ENCODE results near the gene TAS2R3. TPM values are rescaled to one million over a fixed set of nuclear protein-coding genes. Genes with fewer than 3 reads are reported as not detected.
"Not testable (repeated sequence)": the region's sequence is repeated elsewhere in the genome, so short reads cannot be mapped to it uniquely, and the experiment has no call there.

TAS2R3 gene, protein sequence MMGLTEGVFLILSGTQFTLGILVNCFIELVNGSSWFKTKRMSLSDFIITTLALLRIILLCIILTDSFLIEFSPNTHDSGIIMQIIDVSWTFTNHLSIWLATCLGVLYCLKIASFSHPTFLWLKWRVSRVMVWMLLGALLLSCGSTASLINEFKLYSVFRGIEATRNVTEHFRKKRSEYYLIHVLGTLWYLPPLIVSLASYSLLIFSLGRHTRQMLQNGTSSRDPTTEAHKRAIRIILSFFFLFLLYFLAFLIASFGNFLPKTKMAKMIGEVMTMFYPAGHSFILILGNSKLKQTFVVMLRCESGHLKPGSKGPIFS
- 1 to 10 TPM in 4 of 5 donors, under 1 TPM in 1; 0.24 to 2.5 (median 2.0) TPM for polyA plus RNA-seq (ENCODE audit: insufficient read depth in 1 of 5, insufficient read length in 5 of 5, low replicate concordance in 1 of 5)
- long read RNA-seq, donor 1, partial matches to known transcripts, result 0 of 1 reads
- long read RNA-seq, donor 1, other reads (novel, unspliced or antisense), result 0 of 1 reads
- long read RNA-seq, donor 2, result 0 reads
- long read RNA-seq, donor 3, result 0 reads
- long read RNA-seq, donor 4, result 0 reads
- long read RNA-seq, donor 5, result 0 reads
- long read RNA-seq, donor 6, result 0 reads
- long read RNA-seq, donor 7, result 0 reads
- long read RNA-seq, donor 8, result 0 reads

DNA sequence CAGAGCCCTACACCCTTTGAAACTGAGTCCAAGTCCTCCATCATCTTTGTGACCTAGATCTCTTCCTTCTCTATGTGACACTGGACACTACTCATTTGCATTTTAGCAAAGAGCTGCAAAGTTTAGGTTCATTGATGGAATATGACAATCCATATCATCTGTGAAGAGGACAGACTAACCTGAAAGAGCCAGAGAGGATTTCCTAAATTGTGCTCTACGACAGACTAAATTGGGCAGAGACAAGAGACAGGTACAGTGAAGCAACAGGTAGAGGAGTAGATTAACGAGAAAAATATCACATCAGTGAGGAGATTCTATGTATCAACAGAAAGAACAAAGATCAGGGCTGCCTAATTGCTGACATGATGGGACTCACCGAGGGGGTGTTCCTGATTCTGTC is at the start of gene TAS2R3:
Gene TAS2R3 (plus strand): TSS at position 301 of the 400 bp plus-strand sequence. CDS start 62 bp downstream, at position 363.
- DNase-seq, result no peak

GRCh38 chr7:141714571-141714970 is 49.3 kb upstream of the TAS2R3 start:
- DNase-seq, result no peak

GRCh38 chr7:141715018-141715417 is 48.9 kb upstream of the TAS2R3 start:
- DNase-seq, result no peak

GRCh38 chr7:141715794-141716689 is 47.9 kb upstream of the TAS2R3 start:
- no peak for DNase-seq

DNA sequence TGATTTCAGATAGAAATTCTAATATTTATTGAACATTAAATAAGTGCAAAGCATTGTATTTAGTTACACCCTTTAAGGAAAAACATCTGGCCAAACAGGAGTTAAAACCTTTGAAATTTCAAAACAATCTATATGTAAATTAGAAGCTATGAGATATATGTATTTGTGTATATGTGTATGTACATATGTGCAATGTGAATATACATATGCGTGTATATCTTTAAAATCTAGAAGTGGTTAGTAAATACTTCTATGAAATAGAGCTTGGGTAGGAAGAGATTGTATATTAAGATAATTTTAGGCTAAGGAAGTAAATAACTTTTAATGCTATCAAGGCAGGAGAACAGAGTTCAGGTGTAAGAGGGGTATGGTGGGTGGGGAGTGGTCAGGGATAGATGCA is 46.4 kb upstream of the TAS2R3 start:
- no peak for DNase-seq

GRCh38 chr7:141722529-141722928 is 41.4 kb upstream of the TAS2R3 start:
- DNase-seq, result no peak

GRCh38 chr7:141729020-141729419 is 34.9 kb upstream of the TAS2R3 start:
- DNase-seq, result no peak

DNA sequence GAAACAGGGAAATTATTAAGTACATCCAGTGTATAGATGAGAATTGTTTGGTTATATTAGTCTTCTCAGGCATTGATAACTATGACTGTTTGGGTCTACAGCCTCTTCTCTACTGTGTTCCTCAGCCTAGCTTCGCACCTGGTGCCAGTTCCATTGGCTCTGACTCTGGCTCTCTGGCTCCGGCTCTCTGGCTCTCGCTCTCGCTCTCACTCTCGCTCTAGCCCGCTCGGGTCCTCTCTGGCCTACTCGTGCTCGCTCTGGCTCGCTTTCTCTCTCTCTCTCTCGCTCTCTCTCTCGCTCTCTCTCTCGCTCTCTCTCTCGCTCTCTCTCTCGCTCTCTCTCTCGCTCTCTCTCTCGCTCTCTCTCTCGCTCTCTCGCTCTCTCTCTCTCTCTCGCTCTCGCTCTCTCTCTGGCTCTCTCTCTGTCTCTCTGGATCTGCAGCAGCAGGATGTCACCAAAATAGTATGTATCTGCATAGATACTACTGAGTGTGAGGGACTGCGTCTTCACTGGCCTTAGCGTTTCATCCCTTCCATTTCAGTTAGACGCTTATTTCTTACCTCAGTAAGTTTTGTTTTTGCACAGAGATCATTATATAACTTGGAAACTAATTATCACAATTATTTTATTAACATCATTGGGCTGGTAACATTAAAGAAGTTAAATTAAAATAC is 32.3 kb upstream of the TAS2R3 start:
- DNase-seq, result no peak

DNA sequence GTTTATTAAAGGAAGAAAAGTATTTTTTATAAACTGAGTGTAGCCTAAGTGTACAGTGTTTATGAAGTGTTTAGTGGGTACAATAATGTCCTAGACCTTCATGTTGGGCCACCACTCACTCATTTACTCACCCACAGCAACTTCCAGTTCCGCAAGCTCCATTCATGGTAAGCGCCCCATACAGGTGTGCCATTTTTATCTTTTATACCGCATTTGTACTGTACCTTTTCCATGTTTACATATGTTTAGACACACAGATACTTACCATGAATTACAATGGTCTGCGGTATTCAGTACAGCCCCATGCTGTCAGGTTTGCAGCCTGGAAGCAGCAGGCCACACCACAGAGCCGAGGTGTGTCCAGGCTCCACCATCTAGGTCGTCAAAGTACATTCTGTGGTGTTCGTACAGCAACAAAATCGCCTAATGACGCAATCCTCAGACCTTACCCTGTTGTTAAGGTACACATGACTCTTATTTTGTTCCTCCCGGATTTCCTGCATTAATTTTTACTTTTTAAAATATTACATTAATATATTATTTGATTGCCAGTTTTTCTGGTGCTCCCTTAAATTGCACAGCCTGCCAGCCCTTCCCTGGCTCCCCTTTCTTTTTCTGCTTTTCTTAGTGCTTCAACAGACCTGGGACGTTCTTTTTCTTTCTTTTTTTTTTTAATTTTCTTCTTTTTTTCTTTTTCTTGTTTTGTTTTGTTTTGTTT is 26.6 kb upstream of the TAS2R3 start:
- no peak for DNase-seq

DNA sequence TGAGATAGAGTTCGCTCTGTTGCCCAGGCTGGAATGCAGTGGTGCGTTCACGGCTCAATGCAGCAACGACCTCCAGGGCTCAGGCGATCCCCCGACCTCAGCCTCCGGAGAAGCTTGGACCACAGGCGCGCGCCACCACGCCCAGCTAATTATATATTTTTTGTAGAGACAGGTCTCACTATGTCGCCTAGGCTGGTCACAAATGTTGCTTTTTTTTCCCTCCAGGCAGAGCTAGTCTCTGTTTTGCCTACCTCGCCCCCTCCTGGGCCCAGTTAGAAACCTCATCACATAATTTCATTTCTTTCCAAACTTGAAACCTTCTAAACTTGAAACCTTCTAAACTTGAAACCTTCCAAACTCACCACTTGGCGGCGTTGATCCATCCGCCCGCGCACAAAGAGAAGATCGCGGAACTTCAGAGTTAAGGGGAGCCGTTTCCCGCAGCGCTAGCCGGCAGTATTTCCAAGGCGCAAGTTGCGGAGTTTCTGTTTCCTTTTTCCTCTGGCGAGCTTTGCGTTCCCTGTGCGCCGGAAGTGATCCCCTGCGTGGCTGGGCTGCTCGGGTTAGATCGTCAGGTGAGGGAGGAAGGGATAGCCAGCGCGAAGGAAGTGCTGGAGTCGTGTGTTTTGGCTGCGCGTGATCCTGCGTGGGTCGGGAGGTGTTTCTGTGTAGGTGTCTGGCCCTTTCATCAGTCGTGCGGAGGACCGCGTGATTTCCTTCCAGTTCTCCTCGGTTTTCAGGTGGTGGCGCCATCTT is 25.9 kb upstream of the TAS2R3 start, which contains the start of gene SSBP1:
Gene SSBP1 (plus strand): TSS at position 523 of the 756 bp plus-strand sequence. CDS start 809 bp downstream, outside the sequence.
- peak; percentile 92 to 96 for DNase-seq

- DNase-seq, result no peak
Observed at GRCh38 chr7:141738592-141739013, 25.3 kb upstream of the TAS2R3 start.

DNA sequence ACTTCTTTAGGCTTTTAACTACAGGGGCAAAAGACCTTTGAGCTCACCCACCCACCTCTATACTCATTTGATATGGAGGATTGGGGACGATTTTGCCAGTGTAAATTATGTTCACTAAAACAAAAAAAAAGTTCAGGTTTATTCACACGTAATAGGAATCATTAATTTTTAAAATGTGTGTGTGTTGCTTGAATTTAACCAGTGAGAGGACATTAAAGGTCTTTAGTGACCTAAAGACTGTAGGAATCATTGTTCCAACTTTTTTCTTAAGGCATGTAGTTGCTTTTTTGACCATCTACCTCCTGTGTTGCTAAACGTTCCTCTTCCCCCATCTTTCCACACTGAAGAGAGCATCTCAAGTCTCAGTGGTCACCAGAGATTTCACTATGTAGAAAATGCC is 24.6 kb upstream of the TAS2R3 start:
- no peak for DNase-seq

DNA sequence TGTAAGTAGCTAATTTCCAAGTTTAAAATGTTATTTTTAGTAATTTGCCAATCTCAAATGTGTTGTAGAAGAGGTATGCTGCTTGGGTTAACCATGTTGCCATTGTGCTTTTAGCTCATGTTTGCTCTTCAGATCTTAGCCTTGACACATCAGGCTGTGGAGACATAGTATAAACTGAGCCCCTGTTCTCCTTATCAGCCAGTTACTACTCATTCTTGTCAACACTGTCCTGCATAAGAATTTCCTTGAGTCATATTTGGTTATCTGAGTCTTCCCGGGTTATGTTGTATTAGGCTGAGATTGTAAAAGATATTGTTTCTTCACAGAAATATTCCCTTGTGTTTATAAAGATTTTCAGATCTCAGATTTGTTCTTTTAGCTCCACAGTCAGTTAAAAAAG is 21.7 kb upstream of the TAS2R3 start:
- no peak for DNase-seq

GRCh38 chr7:141744131-141744530 is 19.8 kb upstream of the TAS2R3 start:
- no peak for DNase-seq

DNA sequence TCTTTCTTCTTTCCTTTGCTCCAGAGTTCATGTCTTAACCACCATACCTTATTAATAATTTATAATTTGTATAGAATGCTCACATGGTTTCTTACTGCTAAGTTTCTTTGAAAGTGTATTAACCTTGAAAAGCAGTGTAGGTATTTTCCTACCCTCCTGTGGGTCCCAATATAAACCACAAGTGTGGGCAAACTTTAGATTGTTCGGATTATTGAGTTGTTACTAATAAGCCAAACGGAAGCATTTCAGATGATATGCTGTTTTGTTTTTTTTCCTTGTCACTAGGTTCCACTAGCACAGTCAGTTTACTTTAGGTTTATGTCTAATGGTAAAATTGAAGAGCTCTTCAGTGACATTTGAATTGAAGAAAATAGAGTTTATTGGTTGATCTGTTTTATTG is 15.5 kb upstream of the TAS2R3 start:
- DNase-seq, result no peak

GRCh38 chr7:141751904-141752303 is 12.0 kb upstream of the TAS2R3 start:
- not testable (repeated sequence) for DNase-seq

GRCh38 chr7:141752634-141753033 is 11.3 kb upstream of the TAS2R3 start:
- DNase-seq, result no peak

DNA sequence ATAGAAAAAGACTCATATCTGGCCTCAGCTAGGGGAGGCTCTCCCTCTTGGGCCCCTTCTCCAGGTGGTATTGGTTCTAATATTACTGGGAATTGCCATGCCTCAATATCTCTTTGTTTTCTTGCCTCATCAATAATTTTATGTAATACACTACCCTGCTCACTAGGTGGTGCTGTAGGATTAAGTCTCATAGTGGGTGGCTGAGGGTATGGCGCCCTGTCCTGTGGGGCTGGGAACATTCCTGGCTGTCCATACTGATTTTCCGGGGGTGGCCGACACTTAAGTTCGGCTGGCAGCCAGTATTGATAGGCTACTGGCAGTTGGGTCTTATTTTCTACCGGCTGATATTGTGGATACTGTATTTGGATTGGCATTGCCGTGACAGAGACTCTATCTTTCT is 9.0 kb upstream of the TAS2R3 start:
- DNase-seq, result no peak

DNA sequence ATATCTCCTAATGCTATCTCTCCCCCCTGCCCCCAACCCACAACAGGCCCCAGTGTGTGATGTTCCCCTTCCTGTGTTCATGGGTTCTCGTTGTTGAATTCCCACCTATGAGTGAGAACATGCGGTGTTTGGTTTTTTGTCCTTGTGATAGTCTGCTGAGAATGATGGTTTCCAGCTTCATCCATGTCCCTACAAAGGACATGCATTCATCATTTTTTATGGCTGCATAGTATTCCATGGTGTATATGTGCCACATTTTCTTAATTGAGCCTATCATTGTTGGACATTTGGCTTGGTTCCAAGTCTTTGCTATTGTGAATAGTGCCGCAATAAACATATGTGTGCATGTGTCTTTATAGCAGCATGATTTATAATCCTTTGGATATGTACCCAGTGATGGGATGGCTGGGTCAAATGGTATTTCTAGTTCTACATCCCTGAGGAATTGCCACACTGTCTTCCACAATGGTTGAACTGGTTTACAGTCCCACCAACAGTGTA is 6.2 kb downstream of the TAS2R3 start:
- DNase-seq, result not testable (repeated sequence)

- DNase-seq, result no peak
Observed at GRCh38 chr7:141776374-141776773, 12.5 kb downstream of the TAS2R3 start, which contains the start of gene TAS2R4. TSS of gene TAS2R4 (plus strand) at chr7:141776674. CDS start at chr7:141778489, 1,815 bp downstream.

All from right lung (tissue), 10 donors.